Endothelial cell of hepatic sinusoid (primary cell): ENCODE results near the gene GNAI3.
"Not testable (repeated sequence)": the region's sequence is repeated elsewhere in the genome, so short reads cannot be mapped to it uniquely, and the experiment has no call there.

ENCODE experiments used
- in situ Hi-C: cut with HindIII; loops from 2 replicates; pipeline ENCODE4 v1.10.0; 2017; ENCODE audit warnings: low sequenced_read_pairs

GNAI3 gene

DNA sequence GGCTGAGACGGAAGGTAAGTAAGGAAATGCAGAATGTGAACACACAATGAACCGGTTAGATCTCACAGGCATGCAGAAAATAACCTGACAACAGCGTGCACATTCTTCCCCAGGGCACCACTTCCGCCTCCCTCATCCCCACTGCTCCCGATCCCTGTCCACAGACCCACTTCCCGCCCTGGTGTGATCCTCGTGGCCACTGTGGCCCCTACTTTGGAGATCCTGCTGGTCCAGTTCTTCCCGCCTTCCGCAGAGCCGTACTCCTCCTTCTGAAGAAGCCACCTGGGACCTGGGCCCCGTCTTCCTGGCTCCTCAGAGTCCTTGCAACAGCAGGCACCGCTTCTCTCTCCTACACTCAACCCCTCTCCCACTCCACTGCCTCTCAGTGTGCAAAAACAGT lies 106.1 kb downstream of the GNAI3 start:
- in situ Hi-C loops = no loop called here

DNA sequence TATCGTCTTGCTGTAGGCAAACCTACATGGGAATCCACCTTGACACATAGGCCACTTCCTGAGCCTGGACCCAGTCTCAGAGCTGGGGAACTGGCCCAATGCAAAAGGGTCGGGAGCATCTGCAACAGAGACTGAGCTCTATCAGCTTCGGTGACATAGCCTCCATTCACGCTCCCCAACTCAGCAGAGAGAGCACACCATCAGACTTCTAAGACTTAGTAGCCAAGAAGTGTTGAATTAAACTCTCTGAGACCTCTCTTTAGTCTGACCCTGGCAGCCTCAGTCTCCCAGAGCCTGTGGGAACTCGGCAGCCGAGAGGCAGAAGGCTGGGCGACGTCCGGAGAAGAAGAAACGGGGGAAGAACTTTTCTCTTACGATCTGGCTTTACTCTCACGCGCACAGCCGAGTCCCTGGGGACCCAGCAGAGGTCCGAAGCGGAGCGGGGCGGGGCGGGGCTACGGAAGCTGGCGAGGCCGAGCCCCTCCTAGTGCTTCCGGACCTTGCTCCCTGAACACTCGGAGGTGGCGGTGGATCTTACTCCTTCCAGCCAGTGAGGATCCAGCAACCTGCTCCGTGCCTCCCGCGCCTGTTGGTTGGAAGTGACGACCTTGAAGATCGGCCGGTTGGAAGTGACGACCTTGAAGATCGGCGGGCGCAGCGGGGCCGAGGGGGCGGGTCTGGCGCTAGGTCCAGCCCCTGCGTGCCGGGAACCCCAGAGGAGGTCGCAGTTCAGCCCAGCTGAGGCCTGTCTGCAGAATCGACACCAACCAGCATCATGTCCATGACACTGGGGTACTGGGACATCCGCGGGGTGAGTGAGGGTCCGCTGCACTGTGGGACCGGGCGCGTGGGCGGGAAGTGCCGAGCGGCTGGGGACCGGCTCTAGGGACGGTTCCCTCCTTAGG lies 107.5 kb downstream of the GNAI3 start, which contains the start of gene GSTM4:
Gene GSTM4, plus strand, starts transcription at position 485 of the 905 bp plus-strand sequence. Its CDS starts 291 bp downstream, at position 776.
- in situ Hi-C loops = no loop called here

DNA sequence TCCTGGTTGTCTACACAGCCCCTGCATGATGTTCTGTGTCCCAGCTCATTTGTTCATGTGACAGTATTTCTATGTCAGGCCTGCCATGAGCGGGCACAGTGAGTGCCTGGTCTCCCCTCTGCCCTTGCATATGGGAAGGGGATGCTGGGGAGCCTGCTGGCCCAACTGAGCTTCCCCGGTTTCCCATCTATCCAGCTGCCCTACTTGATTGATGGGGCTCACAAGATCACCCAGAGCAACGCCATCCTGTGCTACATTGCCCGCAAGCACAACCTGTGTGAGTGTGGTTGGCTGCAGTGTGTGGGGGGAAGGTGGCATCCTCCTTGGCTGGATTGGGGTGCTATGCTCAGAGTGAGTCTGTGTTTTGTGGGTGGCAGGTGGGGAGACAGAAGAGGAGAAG lies 109.0 kb downstream of the GNAI3 start:
- in situ Hi-C loops = no loop called here

DNA sequence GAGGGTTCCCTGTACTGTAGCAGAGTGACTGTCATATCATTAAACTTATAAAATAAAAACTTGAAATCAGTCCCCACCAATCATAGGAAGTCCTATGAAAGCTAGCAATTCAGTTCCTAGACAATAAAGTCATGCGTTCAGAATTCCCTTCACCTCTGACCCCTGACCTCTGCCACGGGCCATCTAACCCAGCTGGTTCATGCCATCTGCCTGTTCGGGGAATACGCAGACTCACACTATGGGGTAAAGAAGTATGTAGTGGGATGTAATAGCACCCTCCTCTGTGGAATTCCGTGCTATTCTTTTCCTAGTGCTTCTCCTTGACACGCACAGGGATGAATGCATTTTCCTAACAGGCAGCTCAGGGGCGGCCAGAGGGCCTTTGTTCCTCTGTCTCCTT lies 109.6 kb downstream of the GNAI3 start:
- in situ Hi-C loops = no loop called here

GRCh38 chr1:109658533-109659042 lies 110.2 kb downstream of the GNAI3 start:
- in situ Hi-C loops = no loop called here

GRCh38 chr1:109659145-109659544 lies 110.7 kb downstream of the GNAI3 start:
- in situ Hi-C loops = no loop called here

DNA sequence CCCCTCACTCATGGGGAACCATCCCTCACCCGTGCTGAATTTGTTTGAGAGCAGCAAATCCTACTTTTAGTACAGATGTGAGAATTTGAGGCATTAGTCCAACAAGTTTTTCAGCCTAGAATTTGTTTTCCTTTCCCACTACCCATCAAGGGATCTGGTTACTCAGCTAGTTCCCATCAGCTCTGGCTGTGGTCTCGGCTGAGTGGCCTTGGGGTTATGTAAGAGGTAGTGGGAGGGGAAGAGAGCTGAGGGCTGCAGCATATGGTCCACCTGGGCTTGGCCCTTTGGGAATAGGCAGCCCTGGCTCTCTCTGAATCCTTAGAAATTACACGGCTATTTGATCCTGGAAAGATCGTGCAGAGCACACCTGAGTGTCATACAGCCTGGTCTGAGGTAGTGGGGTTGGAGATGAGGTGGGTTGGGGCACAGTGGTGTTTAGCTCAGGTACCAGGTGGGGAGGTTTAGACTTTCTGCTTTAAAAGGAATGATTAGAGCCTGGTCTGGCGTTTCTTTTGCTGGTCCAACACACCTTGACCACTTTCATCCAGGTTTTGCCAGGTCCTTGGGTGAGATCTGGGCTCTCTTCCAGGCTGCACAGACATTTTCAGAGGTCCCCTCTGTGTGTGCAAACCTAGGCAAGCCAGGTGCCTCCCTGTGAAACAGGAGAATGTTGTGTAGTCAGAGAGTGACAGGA lies 111.7 kb downstream of the GNAI3 start:
- in situ Hi-C loops = no loop called here

- in situ Hi-C loops = not testable (repeated sequence)
Observed at GRCh38 chr1:109660691-109661026, 112.2 kb downstream of the GNAI3 start.

DNA sequence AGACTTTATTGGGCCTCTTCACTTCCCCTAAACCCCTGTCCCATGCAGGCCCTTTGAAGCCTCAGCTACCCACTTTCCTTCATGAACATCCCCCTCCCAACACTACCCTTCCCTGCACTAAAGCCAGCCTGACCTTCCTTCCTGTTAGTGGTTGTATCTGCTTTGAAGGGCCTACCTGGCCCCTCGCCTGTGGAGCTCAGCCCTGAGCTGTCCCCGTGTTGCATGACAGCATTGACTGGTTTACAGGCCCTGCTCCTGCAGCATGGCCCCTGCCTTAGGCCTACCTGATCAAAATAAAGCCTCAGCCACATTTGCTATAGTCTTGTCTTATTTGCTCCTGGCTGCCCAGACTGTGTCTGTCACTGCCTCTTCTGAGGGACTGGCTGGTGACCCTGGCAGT lies 113.0 kb downstream of the GNAI3 start:
- in situ Hi-C loops = no loop called here

GRCh38 chr1:109664671-109665070 lies 116.3 kb downstream of the GNAI3 start:
- in situ Hi-C loops = no loop called here

- in situ Hi-C loops = no loop called here
Observed at GRCh38 chr1:109667452-109668122, 119.2 kb downstream of the GNAI3 start, which contains the start of gene GSTM2. TSS of gene GSTM2 (plus strand) at chr1:109668057. CDS start at chr1:109668116, 59 bp downstream.
